HG02884 (cell line): Measurements from ENCODE around the gene SLC34A2.
"Not testable (repeated sequence)": the region's sequence is repeated elsewhere in the genome, so short reads cannot be mapped to it uniquely, and the experiment has no call there.

ENCODE experiments used
- ATAC-seq: cut with Tn5 transposase; IDR thresholded peaks from one replicate; pipeline ENCODE4 v1.9.1; 2021; ENCODE audit warnings: mild to moderate bottlenecking, moderate library complexity; ENCODE audit not compliant: unreplicated experiment

The SLC34A2 gene

DNA sequence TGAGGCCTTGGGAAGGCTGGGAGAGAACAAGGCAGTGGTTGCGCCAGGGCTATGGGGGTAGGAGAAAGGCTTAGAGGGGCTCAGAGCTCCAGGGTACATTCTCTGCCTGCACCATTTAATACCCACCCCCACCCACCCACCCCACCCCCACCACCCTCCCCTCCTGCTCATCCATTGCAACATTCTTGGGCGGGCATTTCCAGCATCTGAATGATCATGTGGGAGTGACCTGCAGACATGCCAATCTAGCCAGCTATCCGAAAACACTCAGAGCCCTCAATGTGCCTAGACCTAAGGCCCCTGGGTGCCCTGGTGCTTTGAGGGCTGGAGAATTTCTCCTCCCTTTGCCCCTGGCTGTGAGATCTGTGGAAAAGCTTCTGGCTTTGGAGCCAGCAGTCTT, 3.1 kb downstream of the SLC34A2 start:
- ATAC-seq: no peak

DNA sequence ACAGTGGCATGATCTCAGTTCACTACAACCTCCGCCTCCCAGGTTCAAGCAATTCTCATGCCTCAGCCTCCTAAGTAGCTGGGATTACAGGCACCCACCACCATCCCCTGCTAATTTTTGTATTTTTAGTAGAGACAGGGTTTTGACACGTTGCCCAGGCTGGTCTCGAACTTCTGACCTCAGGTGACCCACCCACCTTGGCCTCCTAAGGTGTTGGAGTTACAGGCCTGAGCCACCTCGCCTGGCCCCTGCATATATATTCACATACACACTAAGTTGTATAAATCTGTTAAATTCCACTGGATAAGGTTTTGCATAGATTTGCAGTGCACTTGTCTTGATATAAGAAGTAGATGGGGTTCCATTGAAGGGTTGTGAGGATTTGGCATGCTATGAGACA, 5.8 kb downstream of the SLC34A2 start:
- not testable (repeated sequence) for ATAC-seq

DNA sequence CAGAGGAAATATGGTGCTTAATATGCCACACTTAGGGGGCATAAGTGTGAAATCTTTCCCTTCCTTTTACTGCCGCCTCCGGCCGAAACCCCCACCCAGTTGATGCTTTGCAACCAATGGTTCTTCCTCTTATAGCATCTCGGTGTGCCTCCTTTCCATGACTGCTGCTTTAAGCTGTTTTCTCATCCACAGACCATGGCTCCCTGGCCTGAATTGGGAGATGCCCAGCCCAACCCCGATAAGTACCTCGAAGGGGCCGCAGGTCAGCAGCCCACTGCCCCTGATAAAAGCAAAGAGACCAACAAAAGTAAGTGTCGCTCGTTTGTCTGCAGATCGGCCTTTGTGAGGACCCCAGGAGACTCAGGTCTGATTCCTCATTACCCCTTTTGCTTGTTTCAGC, 6.7 kb downstream of the SLC34A2 start:
- ATAC-seq: no peak

DNA sequence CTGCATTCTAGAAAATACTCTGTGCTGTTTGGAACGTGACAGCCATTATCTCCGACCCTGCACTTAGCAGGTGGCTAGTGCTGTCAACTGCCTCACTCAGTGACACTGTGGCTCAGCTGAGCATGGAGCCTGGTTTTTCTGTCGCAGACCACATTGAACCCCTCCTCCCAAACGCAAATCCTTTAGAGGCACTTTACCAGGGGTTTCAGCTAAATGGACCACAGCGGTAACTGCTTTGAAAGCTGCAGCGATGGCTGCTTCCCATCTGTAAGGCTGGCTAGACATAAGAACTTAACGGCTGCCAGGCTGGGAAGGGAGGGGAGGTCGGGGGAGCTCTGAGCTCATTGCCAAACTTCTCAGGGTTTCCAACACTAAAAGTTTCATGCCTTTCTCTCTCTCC, 8.1 kb downstream of the SLC34A2 start:
- no peak for ATAC-seq

DNA sequence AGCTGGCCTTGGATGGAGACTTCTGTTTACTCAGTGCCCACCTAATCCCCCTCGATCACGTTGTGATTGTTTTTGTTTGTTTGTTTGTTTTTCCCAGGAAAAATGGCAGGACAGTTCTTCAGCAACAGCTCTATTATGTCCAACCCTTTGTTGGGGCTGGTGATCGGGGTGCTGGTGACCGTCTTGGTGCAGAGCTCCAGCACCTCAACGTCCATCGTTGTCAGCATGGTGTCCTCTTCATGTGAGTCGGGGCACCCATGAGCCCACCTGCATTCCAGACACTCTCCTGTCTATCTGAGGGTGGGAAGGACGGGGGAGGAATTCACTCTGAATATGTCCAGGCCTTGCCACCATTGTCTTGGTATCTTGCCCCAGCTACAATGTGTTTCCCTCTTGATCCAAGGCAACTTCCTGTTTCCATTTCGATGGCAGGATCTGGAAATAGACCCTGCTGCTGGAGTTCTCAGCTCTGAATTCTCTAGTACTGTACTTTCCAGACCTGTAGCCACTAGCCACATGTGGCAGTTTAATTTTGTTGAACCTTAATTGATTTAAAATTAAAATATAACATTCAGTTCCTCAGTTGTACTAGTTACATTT, 10.5 kb downstream of the SLC34A2 start:
- ATAC-seq: no peak

DNA sequence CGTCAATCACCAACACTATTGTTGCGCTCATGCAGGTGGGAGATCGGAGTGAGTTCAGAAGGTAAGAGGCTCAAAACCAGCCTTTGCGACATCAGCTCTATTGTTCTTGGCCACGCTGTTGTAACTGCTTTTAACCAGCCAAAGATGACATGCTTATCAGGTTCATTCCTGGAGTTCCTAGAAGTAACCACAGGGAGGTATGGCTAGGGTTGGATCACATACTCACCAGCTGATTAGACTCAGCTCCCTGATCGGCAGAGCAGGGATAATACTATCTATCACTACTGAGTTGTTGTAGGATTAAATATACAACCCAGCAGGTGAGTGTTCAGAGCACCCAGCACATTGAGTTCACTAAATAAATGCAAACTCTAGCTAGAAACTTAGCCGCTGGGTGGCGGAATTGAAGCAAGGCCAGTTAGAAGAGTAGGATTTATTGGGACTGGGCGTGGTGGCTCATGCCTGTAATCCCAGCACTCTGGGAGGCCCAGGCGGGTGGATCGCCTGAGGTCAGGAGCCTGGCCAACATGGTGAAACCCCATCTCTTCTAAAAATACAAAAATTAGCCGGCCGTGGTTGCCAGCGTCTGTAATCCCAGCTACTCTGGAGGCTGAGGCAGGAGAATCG, 12.4 kb downstream of the SLC34A2 start:
- no peak for ATAC-seq

DNA sequence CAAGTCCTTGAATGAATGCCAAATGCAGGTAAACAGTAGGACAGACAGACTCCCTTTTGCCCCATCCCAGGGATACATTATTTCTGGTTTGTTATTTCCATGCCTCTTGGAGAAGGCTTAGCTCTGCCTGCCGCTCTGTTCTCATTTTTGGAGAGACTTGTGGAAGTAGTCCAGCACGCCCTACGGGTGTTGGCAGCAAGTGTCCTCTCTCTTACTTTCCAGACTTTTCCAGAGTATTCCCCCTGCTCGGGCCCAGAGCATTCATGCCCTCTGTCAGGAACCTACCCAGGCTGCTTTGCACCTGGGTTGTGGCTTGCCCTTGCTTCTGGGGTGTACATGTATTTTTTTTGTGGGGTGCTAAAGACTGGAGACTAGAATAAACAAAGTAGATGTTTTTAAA, 15.3 kb downstream of the SLC34A2 start:
- ATAC-seq: no peak

DNA sequence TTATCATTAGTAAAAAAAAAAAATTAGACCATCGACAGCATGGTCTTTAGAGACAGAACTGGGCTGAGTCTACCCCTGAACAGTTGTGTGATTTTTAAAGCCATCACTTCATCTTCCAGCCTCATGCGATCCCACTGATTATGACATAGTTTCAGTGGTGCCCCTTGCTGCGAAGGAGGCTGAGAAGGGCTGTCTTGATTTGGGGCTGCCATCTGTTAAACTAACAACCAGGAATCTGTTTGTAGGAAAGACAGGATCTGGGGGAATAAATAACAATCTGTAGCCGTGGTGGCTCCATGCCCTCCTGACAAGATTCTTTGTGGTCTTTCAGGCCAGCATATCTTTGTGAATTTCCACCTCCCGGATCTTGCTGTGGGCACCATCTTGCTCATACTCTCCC, 17.1 kb downstream of the SLC34A2 start:
- ATAC-seq: no peak

DNA sequence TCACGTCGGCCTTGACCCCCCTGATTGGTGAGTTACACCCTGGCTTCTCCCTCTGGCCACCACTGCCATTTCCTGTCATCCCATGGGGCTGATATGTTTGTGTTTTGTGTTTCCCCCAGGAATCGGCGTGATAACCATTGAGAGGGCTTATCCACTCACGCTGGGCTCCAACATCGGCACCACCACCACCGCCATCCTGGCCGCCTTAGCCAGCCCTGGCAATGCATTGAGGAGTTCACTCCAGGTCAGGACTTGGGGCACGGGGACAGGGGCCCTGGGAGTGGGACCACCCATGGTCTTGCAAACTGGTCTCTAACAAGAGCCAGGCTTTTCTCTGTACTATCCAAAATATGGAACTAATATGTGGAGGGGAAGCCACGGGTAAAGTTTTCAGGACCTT, 18.7 kb downstream of the SLC34A2 start:
- no peak for ATAC-seq

DNA sequence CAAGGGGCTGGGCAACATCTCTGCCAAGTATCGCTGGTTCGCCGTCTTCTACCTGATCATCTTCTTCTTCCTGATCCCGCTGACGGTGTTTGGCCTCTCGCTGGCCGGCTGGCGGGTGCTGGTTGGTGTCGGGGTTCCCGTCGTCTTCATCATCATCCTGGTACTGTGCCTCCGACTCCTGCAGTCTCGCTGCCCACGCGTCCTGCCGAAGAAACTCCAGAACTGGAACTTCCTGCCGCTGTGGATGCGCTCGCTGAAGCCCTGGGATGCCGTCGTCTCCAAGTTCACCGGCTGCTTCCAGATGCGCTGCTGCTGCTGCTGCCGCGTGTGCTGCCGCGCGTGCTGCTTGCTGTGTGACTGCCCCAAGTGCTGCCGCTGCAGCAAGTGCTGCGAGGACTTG, 20.6 kb downstream of the SLC34A2 start:
- ATAC-seq: no peak

DNA sequence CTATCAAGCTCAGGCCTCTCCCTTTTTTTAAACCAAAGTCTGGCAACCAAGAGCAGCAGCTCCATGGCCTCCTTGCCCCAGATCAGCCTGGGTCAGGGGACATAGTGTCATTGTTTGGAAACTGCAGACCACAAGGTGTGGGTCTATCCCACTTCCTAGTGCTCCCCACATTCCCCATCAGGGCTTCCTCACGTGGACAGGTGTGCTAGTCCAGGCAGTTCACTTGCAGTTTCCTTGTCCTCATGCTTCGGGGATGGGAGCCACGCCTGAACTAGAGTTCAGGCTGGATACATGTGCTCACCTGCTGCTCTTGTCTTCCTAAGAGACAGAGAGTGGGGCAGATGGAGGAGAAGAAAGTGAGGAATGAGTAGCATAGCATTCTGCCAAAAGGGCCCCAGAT, 21.5 kb downstream of the SLC34A2 start:
- no peak for ATAC-seq

DNA sequence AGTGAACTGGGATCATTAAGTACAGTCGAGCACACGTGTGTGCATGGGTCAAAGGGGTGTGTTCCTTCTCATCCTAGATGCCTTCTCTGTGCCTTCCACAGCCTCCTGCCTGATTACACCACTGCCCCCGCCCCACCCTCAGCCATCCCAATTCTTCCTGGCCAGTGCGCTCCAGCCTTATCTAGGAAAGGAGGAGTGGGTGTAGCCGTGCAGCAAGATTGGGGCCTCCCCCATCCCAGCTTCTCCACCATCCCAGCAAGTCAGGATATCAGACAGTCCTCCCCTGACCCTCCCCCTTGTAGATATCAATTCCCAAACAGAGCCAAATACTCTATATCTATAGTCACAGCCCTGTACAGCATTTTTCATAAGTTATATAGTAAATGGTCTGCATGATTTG, 22.3 kb downstream of the SLC34A2 start:
- no peak for ATAC-seq

DNA sequence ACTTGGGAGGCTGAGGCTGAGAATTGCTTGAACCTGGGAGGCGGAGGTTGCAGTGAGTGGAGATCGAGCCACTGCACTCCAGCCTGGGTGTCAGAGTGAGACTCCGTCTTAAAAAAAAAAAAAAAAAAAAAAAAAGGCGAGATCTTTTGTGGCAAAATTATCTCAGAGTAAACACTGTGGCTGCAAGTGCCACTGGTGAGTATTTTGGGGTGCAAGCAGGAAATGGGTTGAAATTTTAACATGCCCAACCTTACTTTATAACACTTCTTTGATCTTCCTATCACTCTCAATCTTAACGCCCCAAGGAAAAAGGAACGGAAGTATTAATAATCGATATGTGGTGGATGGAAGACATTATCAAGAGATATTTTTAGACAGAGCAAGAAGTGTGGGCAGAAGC, 32.1 kb downstream of the SLC34A2 start:
- ATAC-seq: no peak

DNA sequence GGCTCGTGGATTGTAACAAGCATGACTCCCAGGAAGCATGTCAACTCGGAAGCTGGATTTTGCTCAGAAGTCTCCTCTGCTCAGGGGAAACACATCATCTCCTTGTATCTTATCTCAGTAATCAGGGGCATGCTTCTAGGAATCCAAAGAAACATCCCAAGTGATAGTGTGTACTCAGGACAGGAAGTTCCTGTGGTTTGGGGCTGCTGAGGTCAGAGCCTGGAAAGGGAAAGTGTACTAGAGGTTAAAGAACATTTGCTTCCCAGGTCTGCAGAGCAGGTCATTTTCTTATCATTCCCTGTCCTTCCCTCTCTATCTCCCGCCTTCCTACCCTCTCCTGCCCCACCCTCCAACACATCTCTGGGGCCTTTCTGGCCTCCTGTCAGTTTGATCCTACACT, 38.8 kb downstream of the SLC34A2 start:
- no peak for ATAC-seq

DNA sequence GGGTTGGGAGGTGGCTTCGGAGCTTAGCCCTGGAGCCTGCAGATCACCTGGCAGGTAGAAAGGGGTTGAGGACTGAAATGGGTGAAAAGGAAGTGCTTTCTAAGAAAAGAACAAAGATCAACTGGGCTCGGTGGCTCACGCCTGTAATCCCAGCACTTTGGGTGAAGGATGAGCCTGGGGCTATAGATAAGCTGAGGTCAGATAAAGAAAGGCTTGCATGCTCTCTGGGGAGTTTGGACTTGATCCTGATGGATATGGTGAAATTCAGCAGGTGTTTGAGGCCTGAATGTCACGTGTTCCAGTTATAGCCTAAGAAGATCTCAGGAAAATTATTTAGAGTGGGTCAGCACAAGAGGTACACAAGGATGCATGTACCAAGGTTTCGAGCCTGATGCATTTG, 40.8 kb downstream of the SLC34A2 start:
- ATAC-seq: no peak

DNA sequence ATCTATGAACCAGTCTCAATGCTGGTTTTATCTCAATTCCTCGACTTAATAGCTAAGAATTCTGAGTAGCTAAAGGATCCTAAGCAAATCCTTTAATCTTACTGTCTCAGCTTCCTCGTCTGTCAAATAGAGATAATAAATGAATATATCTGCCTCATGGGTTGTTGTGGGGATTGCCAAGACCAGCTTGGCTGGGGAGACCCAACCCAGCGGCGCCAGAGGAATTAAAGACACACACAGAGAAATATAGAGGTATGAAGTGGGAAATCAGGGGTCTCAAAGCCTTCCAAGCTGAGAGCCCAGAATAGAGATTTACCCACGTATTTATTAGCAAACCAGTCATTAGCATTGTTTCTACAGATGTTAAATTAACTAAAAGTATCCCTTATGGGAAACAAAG, 41.9 kb downstream of the SLC34A2 start:
- no peak for ATAC-seq

DNA sequence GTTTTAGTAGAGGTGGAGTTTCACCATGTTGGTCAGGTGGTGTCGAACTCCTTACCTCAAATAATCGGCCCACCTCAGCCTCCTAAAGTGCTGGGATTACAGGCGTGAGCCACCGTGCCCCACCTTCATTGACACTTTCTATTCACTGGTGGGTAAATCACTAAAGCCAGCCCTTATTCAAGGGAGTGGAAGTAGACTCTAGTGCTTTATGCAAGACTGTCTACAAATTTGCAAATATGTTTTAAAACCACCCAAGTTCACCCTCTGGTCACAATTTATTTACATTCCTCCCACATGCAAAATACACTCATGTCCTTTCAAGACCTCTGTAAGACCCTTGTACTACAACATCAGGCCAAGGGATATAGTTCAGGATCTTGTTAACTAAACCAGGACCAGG, 45.0 kb downstream of the SLC34A2 start:
- no peak for ATAC-seq

DNA sequence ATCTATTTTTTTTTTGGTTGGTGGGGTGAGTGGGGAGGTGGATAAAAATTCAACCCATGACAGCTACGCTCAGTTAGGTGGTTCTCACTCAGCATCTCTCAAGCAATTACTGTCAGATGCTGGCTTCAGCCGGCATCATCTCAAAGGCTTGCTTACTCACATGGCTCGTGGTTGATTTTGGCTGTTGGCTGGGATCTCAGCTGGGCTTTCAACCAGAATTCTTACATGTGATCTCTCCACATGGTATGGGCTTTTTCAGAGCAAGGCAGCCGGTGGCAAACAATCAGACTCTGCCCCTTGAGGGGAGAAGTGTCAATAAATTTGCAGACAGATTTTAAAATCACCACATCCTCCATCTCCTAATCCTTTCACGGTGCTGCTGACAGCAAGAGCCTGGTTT, 47.2 kb downstream of the SLC34A2 start:
- no peak for ATAC-seq

DNA sequence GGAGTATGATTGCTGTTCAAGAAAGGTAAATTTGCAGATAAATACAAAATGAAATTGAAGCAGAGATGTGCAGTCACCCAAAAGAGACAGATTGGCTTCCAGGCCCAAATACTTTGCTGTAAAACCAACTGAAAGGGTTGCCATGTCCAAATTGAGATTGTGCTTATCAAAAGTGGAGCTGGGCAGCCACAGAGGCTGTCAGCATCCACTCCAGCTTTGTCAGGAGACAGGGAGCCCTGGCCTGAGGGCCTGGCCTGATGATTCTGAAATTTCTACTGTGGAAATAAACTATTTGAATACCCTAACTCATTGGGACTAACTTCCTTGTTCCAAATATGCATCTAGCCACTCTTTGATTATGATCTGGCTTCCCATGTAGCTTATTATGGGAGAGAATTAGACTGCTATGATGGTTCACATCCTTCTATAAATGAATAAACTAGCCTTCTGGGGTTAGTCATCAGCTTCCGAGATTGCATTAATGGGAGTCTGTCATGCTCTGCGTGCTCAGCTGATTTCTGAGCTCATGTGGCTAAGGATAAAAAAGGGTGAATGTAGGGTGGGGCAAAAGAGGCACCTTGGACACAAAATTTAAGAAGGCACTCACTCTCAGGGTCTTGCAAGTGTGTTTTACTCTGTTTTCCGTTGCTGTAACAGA, 48.2 kb downstream of the SLC34A2 start:
- ATAC-seq: no peak

DNA sequence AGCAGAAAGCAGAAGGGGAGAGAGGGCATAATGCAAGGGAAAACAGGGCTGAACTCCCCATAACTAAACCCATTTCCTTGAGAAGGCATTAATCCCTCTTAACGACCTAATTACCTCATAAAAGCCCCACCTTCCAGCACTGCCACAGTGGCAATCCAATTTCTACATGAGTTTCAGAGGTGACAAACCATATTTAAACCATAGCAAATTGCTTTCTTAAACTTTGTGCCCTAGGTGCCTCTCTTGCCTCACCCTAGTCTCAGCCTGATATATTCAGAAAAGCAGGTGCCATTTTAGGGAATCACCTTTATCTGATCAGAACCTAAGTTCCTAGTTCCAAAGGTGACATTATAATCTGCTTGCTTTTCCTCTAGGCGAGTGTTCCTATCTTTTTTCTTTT, 48.9 kb downstream of the SLC34A2 start:
- ATAC-seq: no peak

DNA sequence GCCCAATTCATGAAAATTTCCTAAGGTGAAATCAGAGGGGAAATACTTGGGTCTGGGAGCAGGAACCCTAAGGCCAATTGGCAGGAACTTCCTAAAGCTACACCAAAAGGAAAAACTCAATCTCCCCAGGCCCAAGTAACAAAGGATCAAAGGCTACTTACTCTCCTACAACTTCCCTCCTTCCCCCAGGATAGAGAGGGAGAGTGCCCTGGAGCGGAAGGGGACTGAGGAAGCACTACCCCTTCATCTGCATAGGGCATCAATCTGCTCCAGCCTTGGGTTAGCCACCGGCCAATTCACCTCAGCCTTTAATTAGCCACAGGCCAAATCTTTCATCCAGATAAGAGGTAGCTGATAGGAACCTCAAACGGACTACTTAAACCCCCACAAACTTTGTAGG, 55.0 kb downstream of the SLC34A2 start:
- no peak for ATAC-seq

DNA sequence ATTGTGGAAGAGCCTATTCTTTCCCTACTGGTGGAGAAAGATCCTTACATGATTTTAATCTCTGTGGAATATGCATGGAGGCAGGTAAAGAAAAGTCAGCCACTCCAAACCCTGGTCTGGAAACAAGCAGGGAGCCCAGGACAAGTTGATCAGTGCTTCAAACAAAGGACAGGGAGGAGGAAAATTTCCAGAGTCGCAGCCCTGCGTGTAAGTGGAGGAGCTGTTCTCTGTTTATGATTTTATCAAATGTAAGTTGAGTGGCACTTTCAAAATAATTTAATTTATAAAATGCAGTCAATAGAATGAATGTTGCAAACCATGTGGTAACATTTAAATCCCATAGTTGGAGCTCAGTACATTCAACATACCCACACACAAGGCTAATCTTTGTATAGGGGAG, 57.0 kb downstream of the SLC34A2 start:
- no peak for ATAC-seq

DNA sequence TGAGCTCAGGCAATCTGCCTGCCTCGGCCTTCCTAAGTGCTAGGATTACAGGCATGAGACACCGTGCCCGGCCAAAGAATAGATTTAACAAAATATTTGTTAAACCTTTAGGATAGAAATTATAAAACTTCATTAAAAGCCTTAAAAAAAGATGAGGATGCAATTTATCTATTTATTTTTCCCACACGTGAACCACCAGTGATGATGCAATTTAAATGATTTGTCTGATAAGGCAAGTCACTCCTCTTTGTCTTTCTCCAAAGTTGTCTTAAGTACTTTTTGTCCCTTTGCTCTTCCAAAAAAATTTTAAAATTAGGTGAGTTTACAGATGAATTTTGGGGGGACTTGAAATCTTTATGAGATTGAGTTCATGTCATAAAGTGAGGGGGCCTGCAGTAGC, 58.2 kb downstream of the SLC34A2 start:
- no peak for ATAC-seq
